ENCODE data around the gene LAMA2. TPM values are rescaled to one million over a fixed set of nuclear protein-coding genes. Genes with fewer than 3 reads are reported as not detected.

Gene LAMA2
- total RNA-seq, 1 experiment from 2014 or later, result 4.2 TPM

DNA sequence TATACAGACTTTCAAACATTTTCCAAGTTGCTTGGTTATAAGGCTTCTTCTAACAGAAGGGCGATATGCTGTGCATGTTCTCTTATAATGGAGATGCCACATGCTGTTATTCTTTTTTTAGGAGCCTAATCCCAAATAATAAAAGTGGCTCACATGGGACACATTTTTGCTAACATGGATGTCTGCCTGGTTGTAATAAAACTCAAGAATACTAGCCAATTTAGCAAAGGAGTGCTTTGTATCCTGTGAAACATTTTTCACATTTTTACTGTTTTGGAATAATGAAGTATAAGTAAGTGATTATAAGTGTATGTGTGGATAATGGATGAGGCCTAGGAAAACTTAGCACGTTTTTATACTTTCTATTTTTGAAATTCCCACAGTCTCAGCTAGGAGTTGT is 312.2 kb downstream of the LAMA2 start:
- TF ChIP-seq, protein P1, sequence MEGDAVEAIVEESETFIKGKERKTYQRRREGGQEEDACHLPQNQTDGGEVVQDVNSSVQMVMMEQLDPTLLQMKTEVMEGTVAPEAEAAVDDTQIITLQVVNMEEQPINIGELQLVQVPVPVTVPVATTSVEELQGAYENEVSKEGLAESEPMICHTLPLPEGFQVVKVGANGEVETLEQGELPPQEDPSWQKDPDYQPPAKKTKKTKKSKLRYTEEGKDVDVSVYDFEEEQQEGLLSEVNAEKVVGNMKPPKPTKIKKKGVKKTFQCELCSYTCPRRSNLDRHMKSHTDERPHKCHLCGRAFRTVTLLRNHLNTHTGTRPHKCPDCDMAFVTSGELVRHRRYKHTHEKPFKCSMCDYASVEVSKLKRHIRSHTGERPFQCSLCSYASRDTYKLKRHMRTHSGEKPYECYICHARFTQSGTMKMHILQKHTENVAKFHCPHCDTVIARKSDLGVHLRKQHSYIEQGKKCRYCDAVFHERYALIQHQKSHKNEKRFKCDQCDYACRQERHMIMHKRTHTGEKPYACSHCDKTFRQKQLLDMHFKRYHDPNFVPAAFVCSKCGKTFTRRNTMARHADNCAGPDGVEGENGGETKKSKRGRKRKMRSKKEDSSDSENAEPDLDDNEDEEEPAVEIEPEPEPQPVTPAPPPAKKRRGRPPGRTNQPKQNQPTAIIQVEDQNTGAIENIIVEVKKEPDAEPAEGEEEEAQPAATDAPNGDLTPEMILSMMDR (conservative IDR thresholded peaks at IDR 0.05), result no peak
- Mint-ChIP-seq H3K4me1 (peaks cover 25 to 27% of the 10 kb centered on the region in 2 experiments), H3K27ac (peak overlapping the region in 1 of 3 experiments; percentile 86; a peak in 4 of 7 replicates), H3K27me3 (ENCODE audit: low read depth) (no peaks in the 10 kb centered on the region), H3K9me3 (no peaks in the 10 kb centered on the region), H3K4me3 (no peak overlapping the region), H3K36me3 (ENCODE audit: insufficient read depth in 1 of 3, low read depth in 3 of 3) (no peaks in the 10 kb centered on the region)
- H2AFZ ChIP-seq (ENCODE audit: low read length), result no peak overlapping the region
- H2BK20ac ChIP-seq (ENCODE audit: low read depth, low read length, poor library complexity, severe bottlenecking), result no peak overlapping the region
- H3K27ac ChIP-seq (ENCODE audit: insufficient read length, low read depth, low read length), result no peak overlapping the region
- no peak overlapping the region for H3K9ac ChIP-seq (ENCODE audit: extremely low read depth, insufficient read length, low read length)
- H3K4me2 ChIP-seq (ENCODE audit: insufficient read depth, insufficient read length, low read length), result no peak overlapping the region
- H4K91ac ChIP-seq (ENCODE audit: insufficient read length, low read depth, low read length), result no peak overlapping the region
- no peak overlapping the region for H3T11ph ChIP-seq (ENCODE audit: low read length)
- no peaks in the 10 kb centered on the region; the same call in 1 of the 2 replicates for H3K27me3 ChIP-seq (ENCODE audit: insufficient read depth, low read length)
- no peak overlapping the region for H3K56ac ChIP-seq (ENCODE audit: insufficient read length, low read depth, low read length)
- no peak overlapping the region for H2BK12ac ChIP-seq (ENCODE audit: insufficient read length, low read depth, low read length)
- no peak for DNase-seq
- no peak overlapping the region for H2BK15ac ChIP-seq (ENCODE audit: low read depth, low read length)
- H3K23ac ChIP-seq (ENCODE audit: insufficient read length, low read depth, low read length), result no peak overlapping the region
- H4K20me1 ChIP-seq (ENCODE audit: control insufficient read depth, insufficient read depth, insufficient read length), result no peaks in the 10 kb centered on the region
- no peak overlapping the region for H2BK120ac ChIP-seq (ENCODE audit: low read depth, low read length, poor library complexity, severe bottlenecking)
- no peaks in the 10 kb centered on the region for H3K79me2 ChIP-seq (ENCODE audit: insufficient read depth, low read length)
- no peak overlapping the region for H2AK5ac ChIP-seq (ENCODE audit: insufficient read length, low read length)
- no peaks in the 10 kb centered on the region for H3K79me1 ChIP-seq (ENCODE audit: insufficient read depth, low read depth, low read length, poor library complexity, severe bottlenecking)
- WGBS (ENCODE audit: extremely low coverage, insufficient read length, low lambda C conversion rate), result no CpG with 5 or more reads among the region's 2 CpGs
- no peaks in the 10 kb centered on the region for H3K9me3 ChIP-seq (ENCODE audit: control insufficient read depth, low read depth, low read length)
- H4K8ac ChIP-seq (replicated peaks; ENCODE audit: insufficient read length, low read depth, low read length), result no peak overlapping the region
- peaks cover 4% of the 10 kb centered on the region; the same call in 1 of the 2 replicates for H3K4me1 ChIP-seq (ENCODE audit: insufficient read depth, low read length)
- H3K14ac ChIP-seq (ENCODE audit: insufficient read depth, low read length), result no peak overlapping the region
- H3K4ac ChIP-seq (ENCODE audit: low read depth, low read length), result no peak overlapping the region
- H2BK5ac ChIP-seq (ENCODE audit: insufficient read length, low read length), result no peak overlapping the region
- H3K23me2 ChIP-seq (ENCODE audit: insufficient read length, low read depth, low read length, poor library complexity, severe bottlenecking), result no peaks in the 10 kb centered on the region
- H4K5ac ChIP-seq (ENCODE audit: insufficient read length, low read depth, low read length), result no peak overlapping the region
- no peak overlapping the region for H3K18ac ChIP-seq (ENCODE audit: insufficient read length, low read depth, low read length)
